CD4-positive, alpha-beta memory T cell (primary cell): ENCODE results near the gene IKZF1. TPM values are rescaled to one million over a fixed set of nuclear protein-coding genes. Genes with fewer than 3 reads are reported as not detected.

Experiments used
- CTCF ChIA-PET: fragments of 350-600 bp; sonication (Branson Sonifier 250); formaldehyde crosslinking; loops from one replicate; lab custom pipeline; 2021; ENCODE audit warnings: inconsistent platforms; ENCODE audit not compliant: partially characterized antibody; lab: Charles Lee
- POLR2A ChIA-PET: fragments of 350-600 bp; sonication (Branson Sonifier 250); formaldehyde crosslinking; loops from one replicate; lab custom pipeline; 2021; ENCODE audit not compliant: partially characterized antibody; lab: Charles Lee
- DNase-seq, 5 donors: peaks; one replicate each; pipeline versions ENCODE4 v3.0.0 to v3.0.0-alpha.2; 2020 to 2022; ENCODE audit warnings: mixed read lengths in 1 of 5
- H3K27ac ChIP-seq: one replicate; pipeline ENCODE4 v1.7.0; 2013; ENCODE audit warnings: low read depth, low read length
- H3K27me3 ChIP-seq: 2 replicates; pipeline ENCODE4 v1.7.0; 2013; ENCODE audit warnings: mild to moderate bottlenecking, low read length, moderate library complexity; ENCODE audit not compliant: insufficient read depth
- H3K36me3 ChIP-seq: 2 replicates; pipeline ENCODE4 v1.7.0; 2013; ENCODE audit warnings: mild to moderate bottlenecking, low read length, moderate library complexity; ENCODE audit not compliant: insufficient read depth
- H3K4me1 ChIP-seq: 2 replicates; pipeline ENCODE4 v1.7.0; 2013; ENCODE audit warnings: mild to moderate bottlenecking, low read length, moderate library complexity; ENCODE audit not compliant: insufficient read depth
- H3K4me3 ChIP-seq, 2 donors: one replicate each; pipeline ENCODE4 v1.7.0; 2013; ENCODE audit warnings: low read length in 2 of 2, mild to moderate bottlenecking in 1 of 2
- H3K9me3 ChIP-seq, 2 donors: one replicate each; pipeline ENCODE4 v1.7.0; 2013; ENCODE audit warnings: low read length in 2 of 2, control low read depth in 1 of 2; ENCODE audit not compliant: control insufficient read depth in 1 of 2
- H3K27ac Mint-ChIP-seq, 7 donors: one replicate each; pipeline ENCODE4 v1.8.0; 2020 to 2021; ENCODE audit warnings: mixed read lengths in 7 of 7, mild to moderate bottlenecking in 6 of 7, inconsistent platforms in 3 of 7, moderate library complexity in 3 of 7
- H3K27me3 Mint-ChIP-seq, 2 donors: one replicate each; pipeline ENCODE4 v1.8.0; 2020 to 2021; ENCODE audit warnings: mixed read lengths in 2 of 2
- H3K36me3 Mint-ChIP-seq, 2 donors: one replicate each; pipeline ENCODE4 v1.8.0; 2020 to 2021; ENCODE audit warnings: mixed read lengths in 2 of 2, inconsistent platforms in 1 of 2, mild to moderate bottlenecking in 1 of 2
- H3K4me1 Mint-ChIP-seq, 4 donors: one replicate each; pipeline ENCODE4 v1.8.0; 2020 to 2021; ENCODE audit warnings: mixed read lengths in 4 of 4, mild to moderate bottlenecking in 1 of 4
- H3K4me3 Mint-ChIP-seq, 8 donors: one replicate each; pipeline ENCODE4 v1.8.0; 2020 to 2021; ENCODE audit warnings: mixed read lengths in 8 of 8, mild to moderate bottlenecking in 7 of 8, moderate library complexity in 6 of 8, inconsistent platforms in 3 of 8
- H3K9me3 Mint-ChIP-seq, 8 donors: one replicate each; pipeline ENCODE4 v1.8.0; 2020 to 2021; ENCODE audit warnings: mixed read lengths in 8 of 8, mild to moderate bottlenecking in 5 of 8, inconsistent platforms in 3 of 8, moderate library complexity in 1 of 8
- intact Hi-C: fragments of 100-400 bp; cut with micrococcal nuclease; formaldehyde crosslinking; loops from one replicate; pipeline ENCODE4 v1.15.1; 2023
- polyA plus RNA-seq, 2 donors: library from polyadenylated mRNA; unstranded; fragments of 300-500 nt; fragmentation: Illumina TruSeq; gene quantifications; one replicate each; pipeline ENCODE4 v1.2.3, GENCODE V29; 2021
- total RNA-seq, 2 experiments: library from RNA; stranded (reverse); gene quantifications; one replicate each; pipeline ENCODE4 v1.2.3, GENCODE V29; 2021

The IKZF1 gene
- total and polyA plus RNA-seq, 4 experiments from 2014 or later, result 116 to 479 (median 381) TPM

- Histone ChIP-seq H3K36me3 (no peaks in the 10 kb centered on the region), H3K4me3 (no peak overlapping the region), H3K27me3 (no peaks in the 10 kb centered on the region), H3K27ac (no peak overlapping the region), H3K4me1 (peaks cover 3% of the 10 kb centered on the region), H3K9me3 (no peaks in the 10 kb centered on the region)
- H3K4me3 Mint-ChIP-seq, result no peak overlapping the region
- H3K36me3 Mint-ChIP-seq, result no peaks in the 10 kb centered on the region
- intact Hi-C loops, result no loop called here
- ChIA-PET POLR2A (interaction anchor here (0.6 to 3.7 kb wide), 13 partner anchors 9 to 86 kb away, joined by 3 to 14 read pairs (median 4); partner anchors contain the start of gene IKZF1), CTCF (interaction anchor here (0.6 to 1.7 kb wide), 5 partner anchors 9 to 149 kb away, joined by 3 to 6 read pairs (median 4); no protein-coding TSS in a partner anchor)
- no peaks in the 10 kb centered on the region for H3K9me3 Mint-ChIP-seq
- H3K27me3 Mint-ChIP-seq, result no peaks in the 10 kb centered on the region
- no peak for DNase-seq
- peak overlapping the region in 1 of 7 donors; percentile 34 for H3K27ac Mint-ChIP-seq
- H3K4me1 Mint-ChIP-seq, result peaks cover 15 to 41% (median 25%) of the 10 kb centered on the region in 4 donors
Measured at GRCh38 chr7:50292165-50292757, 12.3 kb upstream of the IKZF1 start.

GRCh38 chr7:50292763-50293162 lies 11.8 kb upstream of the IKZF1 start:
- POLR2A ChIA-PET, result interaction anchor here (0.6 to 3.7 kb wide), 10 partner anchors 8 to 87 kb away, joined by 3 to 14 read pairs (median 4); partner anchors contain the start of gene IKZF1
- Histone ChIP-seq H3K27ac (no peak overlapping the region), H3K36me3 (no peaks in the 10 kb centered on the region), H3K4me3 (no peak overlapping the region), H3K4me1 (peaks cover 3% of the 10 kb centered on the region), H3K27me3 (no peaks in the 10 kb centered on the region), H3K9me3 (no peaks in the 10 kb centered on the region)
- Mint-ChIP-seq H3K27me3 (no peaks in the 10 kb centered on the region), H3K4me1 (peaks cover 17 to 42% (median 28%) of the 10 kb centered on the region in 4 donors), H3K27ac (no peak overlapping the region), H3K9me3 (no peaks in the 10 kb centered on the region), H3K36me3 (no peaks in the 10 kb centered on the region), H3K4me3 (no peak overlapping the region)
- CTCF ChIA-PET, result interaction anchor here (1.7 kb wide), 2 partner anchors 79 to 150 kb away, joined by 4 read pairs; no protein-coding TSS in a partner anchor
- DNase-seq, result no peak
- intact Hi-C loops, result loop anchor here (1.0 kb wide), 1 partner anchor 11 kb away; no protein-coding TSS in a partner anchor

DNA sequence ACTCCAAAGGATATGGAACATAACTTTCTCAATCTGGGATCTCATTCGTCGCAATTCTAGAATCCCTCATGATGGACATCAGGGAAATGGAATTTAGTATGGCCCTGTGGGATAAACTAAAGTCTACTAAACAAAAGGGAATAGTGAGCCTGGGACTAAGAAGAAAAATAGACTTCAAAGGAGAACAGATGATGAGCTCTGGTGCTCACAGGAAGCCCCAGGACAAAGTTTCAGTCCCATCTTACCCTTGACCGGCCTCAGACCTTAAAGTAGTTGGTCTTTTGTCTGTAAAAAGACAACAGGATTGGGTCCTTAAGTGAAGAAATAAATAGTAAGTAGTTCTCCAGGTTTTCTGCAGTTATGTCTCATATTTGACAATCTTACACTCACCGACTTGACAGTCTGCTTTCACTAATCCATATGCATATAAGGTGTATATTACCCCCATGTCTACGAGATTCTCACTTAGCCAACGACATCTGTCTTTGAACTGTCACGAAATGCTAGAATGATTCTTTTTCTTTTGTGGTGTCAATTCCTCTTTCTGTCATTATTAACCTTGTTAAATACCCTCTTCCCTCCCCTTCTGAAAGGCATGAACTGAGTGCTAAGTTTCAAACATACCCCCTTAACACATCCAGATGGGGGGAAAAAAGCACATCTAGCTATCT lies 10.9 kb upstream of the IKZF1 start:
- Mint-ChIP-seq H3K27me3 (no peaks in the 10 kb centered on the region), H3K36me3 (no peaks in the 10 kb centered on the region), H3K27ac (no peak overlapping the region), H3K9me3 (no peaks in the 10 kb centered on the region), H3K4me1 (peaks cover 18 to 44% (median 29%) of the 10 kb centered on the region in 4 donors), H3K4me3 (no peak overlapping the region)
- POLR2A ChIA-PET, result interaction anchor here (1.0 to 3.7 kb wide), 7 partner anchors 11 to 88 kb away, joined by 3 to 14 read pairs (median 4); partner anchors contain the start of gene IKZF1
- peaks cover 3% of the 10 kb centered on the region for H3K4me1 ChIP-seq
- H3K27ac ChIP-seq, result no peak overlapping the region
- intact Hi-C loops, result loop anchor here (1.0 kb wide), 1 partner anchor 10 kb away; no protein-coding TSS in a partner anchor
- H3K9me3 ChIP-seq, result no peaks in the 10 kb centered on the region
- H3K4me3 ChIP-seq, result no peak overlapping the region
- CTCF ChIA-PET, result interaction anchor here (1.3 to 1.7 kb wide), 2 partner anchors 8 to 151 kb away, joined by 3 to 4 read pairs; no protein-coding TSS in a partner anchor
- H3K27me3 ChIP-seq, result no peaks in the 10 kb centered on the region
- no peaks in the 10 kb centered on the region for H3K36me3 ChIP-seq
- DNase-seq, result no peak

DNA sequence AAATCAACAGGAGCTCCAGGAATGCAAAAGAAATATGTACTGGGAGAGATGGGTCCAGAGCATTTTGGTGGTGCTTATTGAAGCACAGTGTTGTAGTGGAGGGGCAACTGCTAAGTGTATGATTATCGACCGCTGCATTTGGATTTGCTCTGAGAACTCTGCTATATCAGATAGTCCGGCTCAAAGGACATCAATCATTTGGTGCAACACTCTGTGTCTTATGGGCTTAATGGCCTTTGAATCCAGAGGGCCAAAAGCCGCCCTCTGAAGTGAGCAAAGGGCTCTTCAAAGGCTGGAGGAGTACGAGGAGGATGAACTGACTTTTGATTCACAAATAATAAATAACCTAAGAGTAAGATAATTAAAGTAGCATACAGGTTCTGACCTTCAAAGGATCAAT lies 9.4 kb upstream of the IKZF1 start:
- Histone ChIP-seq H3K27me3 (no peaks in the 10 kb centered on the region), H3K27ac (no peak overlapping the region), H3K4me1 (peaks cover 8% of the 10 kb centered on the region), H3K4me3 (no peak overlapping the region), H3K36me3 (no peaks in the 10 kb centered on the region), H3K9me3 (no peaks in the 10 kb centered on the region)
- CTCF ChIA-PET, result interaction anchor here (3.2 kb wide), 1 partner anchor 89 kb away, joined by 19 read pairs; no protein-coding TSS in a partner anchor
- Mint-ChIP-seq H3K36me3 (no peaks in the 10 kb centered on the region), H3K27me3 (no peaks in the 10 kb centered on the region), H3K27ac (no peak overlapping the region), H3K4me3 (no peak overlapping the region), H3K4me1 (peaks cover 23 to 55% (median 37%) of the 10 kb centered on the region in 4 donors), H3K9me3 (no peaks in the 10 kb centered on the region)
- intact Hi-C loops, result no loop called here
- DNase-seq, result no peak
- POLR2A ChIA-PET, result interaction anchor here (0.9 to 3.7 kb wide), 4 partner anchors 11 to 70 kb away, joined by 3 to 14 read pairs (median 3); partner anchors contain the start of gene IKZF1

GRCh38 chr7:50296799-50297198 lies 7.7 kb upstream of the IKZF1 start:
- CTCF ChIA-PET, result interaction anchor here (0.9 to 3.2 kb wide), 2 partner anchors 29 to 91 kb away, joined by 3 to 19 read pairs; no protein-coding TSS in a partner anchor
- no peaks in the 10 kb centered on the region for H3K27me3 ChIP-seq
- no peak overlapping the region for H3K4me3 ChIP-seq
- POLR2A ChIA-PET, result interaction anchor here (0.7 to 1.1 kb wide), 4 partner anchors 13 to 31 kb away, joined by 3 to 4 read pairs (median 4); no protein-coding TSS in a partner anchor
- intact Hi-C loops, result no loop called here
- Mint-ChIP-seq H3K36me3 (no peaks in the 10 kb centered on the region), H3K27me3 (no peaks in the 10 kb centered on the region), H3K4me1 (peaks cover 30 to 72% (median 49%) of the 10 kb centered on the region in 4 donors), H3K27ac (peak overlapping the region in 3 of 7 donors; percentile 4 to 82 (median 81)), H3K4me3 (no peak overlapping the region), H3K9me3 (no peaks in the 10 kb centered on the region)
- no peak for DNase-seq
- peaks cover 23% of the 10 kb centered on the region for H3K4me1 ChIP-seq
- H3K36me3 ChIP-seq, result no peaks in the 10 kb centered on the region
- no peaks in the 10 kb centered on the region for H3K9me3 ChIP-seq
- H3K27ac ChIP-seq, result no peak overlapping the region

GRCh38 chr7:50298811-50299562 lies 5.5 kb upstream of the IKZF1 start:
- Mint-ChIP-seq H3K36me3 (peaks cover 0 to 4% of the 10 kb centered on the region in 2 donors), H3K4me3 (no peak overlapping the region), H3K27me3 (no peaks in the 10 kb centered on the region), H3K4me1 (peaks cover 27 to 67% (median 50%) of the 10 kb centered on the region in 4 donors), H3K9me3 (peaks cover 0 to 2% (median 0%) of the 10 kb centered on the region in 8 donors), H3K27ac (peak overlapping the region in 2 of 7 donors; percentile 5 to 63)
- ChIA-PET CTCF (interaction anchor here (1.1 to 2.9 kb wide), 4 partner anchors 32 to 93 kb away, joined by 3 to 17 read pairs (median 6); no protein-coding TSS in a partner anchor), POLR2A (interaction anchor here (0.8 to 31.2 kb wide), 8 partner anchors 9 to 89 kb away, joined by 3 to 945 read pairs (median 6); no protein-coding TSS in a partner anchor)
- H3K9me3 ChIP-seq, result no peaks in the 10 kb centered on the region
- no peak overlapping the region for H3K27ac ChIP-seq
- H3K4me1 ChIP-seq, result peaks cover 40% of the 10 kb centered on the region
- intact Hi-C loops, result no loop called here
- H3K27me3 ChIP-seq, result no peaks in the 10 kb centered on the region
- no peak overlapping the region for H3K4me3 ChIP-seq
- no peaks in the 10 kb centered on the region for H3K36me3 ChIP-seq
- no peak for DNase-seq
